GM21360 (cell line): ENCODE results near the gene EPN1.
"Not testable (repeated sequence)": the region's sequence is repeated elsewhere in the genome, so short reads cannot be mapped to it uniquely, and the experiment has no call there.

ENCODE experiments used
- ATAC-seq: cut with Tn5 transposase; IDR thresholded peaks from one replicate; pipeline ENCODE4 v1.9.1; 2021; ENCODE audit warnings: mild to moderate bottlenecking, moderate library complexity; ENCODE audit not compliant: unreplicated experiment

Gene EPN1

DNA sequence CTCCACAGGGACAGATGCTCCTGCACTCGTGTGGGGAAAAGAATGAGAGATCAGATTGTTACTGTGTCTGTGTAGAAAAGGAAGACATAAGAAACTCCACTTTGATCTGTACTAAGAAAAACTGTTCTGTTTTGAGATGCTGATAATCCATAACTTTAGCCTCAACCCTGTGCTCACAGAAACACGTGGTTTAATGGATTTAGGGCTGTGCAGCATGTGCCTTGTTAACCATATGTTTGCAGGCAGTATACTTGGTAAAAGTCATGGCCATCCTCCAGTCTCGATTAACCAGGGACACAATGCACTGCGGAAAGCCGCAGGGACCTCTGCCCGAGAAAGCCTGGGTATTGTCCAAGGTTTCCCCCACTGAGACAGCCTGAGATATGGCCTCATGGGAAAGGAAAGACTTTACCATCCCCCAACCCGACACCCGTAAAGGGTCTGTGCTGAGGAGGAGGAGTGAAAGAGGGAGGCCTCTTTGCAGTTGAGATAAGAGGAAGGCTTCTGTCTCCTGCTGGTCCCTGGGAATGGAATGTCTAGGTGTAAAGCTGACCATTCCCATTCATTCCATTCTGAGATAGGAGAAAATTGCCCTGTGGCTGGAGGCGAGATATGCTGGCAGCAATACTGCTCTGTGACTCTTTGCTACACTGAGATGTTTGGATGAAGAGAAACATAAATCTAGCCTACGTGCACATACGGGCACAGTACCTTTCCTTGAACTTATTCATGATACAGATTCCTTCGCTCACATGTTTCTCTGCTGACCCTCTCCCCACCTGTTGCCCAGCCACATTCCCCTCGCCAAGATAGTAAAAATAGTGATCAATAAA lies 43.1 kb downstream of the EPN1 start:
- ATAC-seq, result not testable (repeated sequence)

DNA sequence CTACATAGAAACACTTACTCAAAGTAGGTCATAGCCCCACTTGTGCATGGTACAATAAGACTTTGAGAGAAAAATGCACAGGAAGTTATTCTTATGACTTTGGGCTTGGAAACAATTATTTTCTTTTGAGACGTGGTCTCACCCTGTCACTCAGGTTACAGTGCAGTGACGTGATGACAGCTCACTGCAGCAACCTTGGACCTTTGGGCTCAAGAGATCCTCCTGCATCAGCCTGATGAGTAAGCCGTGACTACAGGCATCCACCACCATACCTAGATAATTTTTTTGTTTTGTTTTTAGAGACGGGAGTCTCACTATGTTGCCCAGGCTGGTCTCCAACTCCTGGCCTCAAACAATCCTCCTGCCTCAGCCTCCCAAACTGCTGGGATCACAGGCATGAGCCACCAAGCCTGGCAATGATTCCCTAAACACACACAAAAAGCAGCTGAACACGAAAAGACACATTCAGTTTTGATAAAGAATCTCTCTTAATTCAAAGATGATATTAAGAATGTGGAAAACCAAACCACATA lies 45.3 kb downstream of the EPN1 start:
- ATAC-seq, result no peak

DNA sequence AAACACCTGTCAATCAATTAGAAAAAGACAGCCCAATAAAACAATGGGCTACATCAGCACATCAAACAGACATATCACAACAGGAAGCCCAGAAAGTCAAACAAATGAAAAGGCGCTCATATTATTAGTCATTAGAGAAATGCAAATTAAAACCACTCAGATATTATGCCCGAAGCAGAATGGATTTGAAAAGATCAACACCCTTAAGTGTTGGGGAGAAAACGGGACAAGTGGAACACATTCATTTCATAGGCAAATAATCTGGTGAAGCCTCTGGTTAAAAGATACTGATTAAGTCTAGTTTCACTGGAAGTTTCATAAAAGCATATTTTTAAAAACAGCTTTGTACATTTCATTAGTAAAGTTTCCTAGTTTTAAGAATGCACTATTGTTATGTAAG lies 45.8 kb downstream of the EPN1 start:
- no peak for ATAC-seq

DNA sequence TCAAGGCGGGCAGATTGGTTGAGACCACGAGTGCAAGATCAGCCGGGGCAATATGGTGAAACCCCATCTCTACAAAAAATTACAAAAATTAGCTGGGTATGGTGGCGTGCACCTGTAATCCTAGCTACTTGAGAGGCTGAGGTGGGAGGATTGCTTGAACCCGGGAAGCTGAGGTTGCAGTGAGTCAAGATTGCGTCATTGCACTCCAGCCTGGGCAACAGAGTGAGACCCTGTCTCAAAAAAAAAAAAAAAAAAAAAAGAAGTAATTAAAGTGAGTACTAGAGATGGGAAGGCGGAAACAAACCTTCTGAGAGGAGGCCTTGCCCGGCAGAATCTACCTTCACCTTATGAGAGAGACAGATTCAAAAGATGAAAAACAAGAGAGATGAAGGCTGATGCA lies 48.5 kb downstream of the EPN1 start:
- ATAC-seq, result no peak

DNA sequence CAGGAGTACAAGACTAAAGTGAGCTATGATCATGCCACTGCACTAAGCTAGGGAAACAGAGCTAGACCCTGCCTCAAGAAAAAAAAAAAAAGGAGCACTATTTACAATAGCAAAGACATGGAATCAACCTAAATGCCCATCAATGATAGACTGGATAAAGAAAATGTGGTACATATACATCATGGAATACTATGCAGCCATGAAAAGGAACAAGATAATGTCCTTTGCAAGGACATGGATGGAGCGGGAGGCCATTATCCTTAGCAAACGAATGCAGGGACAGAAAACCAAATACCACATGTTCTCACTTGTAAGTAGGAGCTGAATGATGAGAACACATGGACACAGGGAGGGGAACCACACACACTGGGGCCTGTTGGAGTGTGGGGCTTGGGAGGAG lies 55.4 kb downstream of the EPN1 start:
- not testable (repeated sequence) for ATAC-seq

DNA sequence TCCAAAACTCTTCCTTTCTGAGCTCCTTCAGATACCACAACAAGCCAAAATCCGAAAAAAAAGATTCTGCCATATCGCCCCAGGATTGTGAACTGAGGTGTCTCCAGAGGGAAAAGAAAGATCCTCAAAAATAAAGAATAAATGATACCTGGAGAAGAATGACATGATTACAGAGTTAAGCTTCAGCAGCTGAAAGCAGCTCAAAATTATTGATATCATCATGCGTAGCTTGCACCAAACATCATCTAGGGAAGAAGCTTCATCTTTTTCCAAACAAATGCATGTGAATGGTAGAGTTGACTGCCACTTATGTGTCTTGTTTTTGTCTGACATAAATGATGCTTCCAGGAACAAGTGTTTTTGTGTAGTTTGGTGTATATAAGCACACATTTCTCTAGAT lies 63.3 kb downstream of the EPN1 start, which contains the start of gene NLRP9:
Gene NLRP9 (minus strand): TSS at position 101 of the 400 bp plus-strand sequence. CDS start 28 bp downstream, at position 73.
- ATAC-seq, result no peak

DNA sequence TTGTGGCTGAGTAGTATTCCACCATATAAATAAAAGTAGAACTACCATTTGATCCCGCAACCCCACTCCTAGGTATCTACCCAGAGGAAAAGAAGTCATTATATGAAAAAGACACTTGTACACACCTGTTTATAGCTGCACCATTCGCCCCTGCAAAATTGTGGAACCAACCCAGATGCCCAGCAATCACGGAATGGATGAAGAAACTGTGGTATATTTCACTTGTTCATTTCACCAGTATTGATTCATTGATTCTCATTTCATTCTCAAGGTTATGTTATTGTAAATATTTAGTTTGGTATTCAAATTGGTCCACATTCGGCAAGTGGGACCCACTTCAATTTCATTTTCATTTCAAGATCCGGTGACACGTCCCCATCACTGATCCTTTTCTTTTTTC lies 75.7 kb downstream of the EPN1 start:
- no peak for ATAC-seq

DNA sequence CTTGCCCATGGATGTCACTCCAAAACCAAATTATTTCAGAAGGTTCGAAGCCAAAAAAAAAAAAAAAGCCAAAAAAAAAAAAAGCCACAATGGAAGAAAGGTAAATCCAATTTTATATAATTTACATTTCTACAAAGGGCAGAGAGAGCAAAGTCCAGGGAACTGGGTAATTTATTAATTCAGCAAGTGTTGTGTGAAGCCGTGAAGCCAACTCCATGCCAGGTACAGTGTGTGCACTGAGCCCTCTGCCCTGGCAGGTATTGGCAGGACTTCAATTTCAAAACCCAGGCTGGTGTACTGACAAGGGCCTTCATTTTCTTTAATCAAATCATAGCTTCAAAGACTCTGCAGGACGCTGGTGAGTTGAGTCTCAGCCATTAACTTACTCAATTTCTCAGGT lies 78.4 kb downstream of the EPN1 start:
- no peak for ATAC-seq

DNA sequence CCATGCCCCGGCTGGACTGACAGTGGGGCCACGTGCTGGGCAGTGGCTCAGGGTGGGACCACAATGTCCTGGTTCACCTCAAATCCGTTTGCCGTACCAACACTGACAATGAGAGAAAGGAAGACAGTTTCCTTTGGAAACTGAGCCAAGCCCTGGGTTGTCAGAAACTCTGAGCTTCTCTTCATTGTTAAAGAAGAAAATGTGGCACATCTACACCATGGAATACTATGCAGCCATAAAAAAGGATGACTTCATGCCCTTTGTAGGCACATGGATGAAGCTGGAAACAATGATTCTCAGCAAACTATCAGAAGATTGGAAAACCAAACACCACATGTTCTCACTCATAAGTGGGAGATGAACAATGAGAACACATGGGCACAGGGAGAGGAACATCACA lies 81.8 kb downstream of the EPN1 start:
- ATAC-seq, result not testable (repeated sequence)

DNA sequence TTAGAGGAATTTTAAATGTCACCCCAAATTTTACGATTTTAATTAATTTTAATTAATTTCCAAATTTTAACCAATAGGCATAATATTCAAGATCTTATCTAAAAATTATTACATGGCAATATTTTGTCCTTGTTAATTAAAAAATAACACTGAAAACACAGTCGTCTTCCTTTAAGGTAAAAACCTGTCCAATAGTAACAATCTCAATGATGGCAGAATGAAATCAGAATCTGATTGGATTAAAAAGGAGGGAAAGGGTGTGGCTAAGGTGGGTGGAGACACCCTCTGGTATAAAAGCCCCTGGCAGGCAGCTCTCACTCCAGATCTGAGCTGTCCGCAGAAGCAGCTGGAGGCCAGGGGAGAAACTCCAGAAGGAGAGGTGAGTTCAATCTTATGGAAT lies 83.8 kb downstream of the EPN1 start, which contains the start of gene RFPL4A:
Gene RFPL4A (plus strand): TSS at position 301 of the 400 bp plus-strand sequence. CDS start 2,704 bp downstream, outside the sequence.
- ATAC-seq, result not testable (repeated sequence)
